IMR-90 (cell line): ENCODE results near the gene PGGHG.

Experiments used
- BHLHE40 ChIP-seq: fragments of 150-350 bp; IDR thresholded peaks from 2 replicates; pipeline ENCODE4 v1.6.1; 2016; ENCODE audit warnings: mild to moderate bottlenecking, low read depth, low read length
- CEBPB ChIP-seq: IDR thresholded peaks from 2 replicates; pipeline ENCODE4 v1.6.1; 2012; ENCODE audit warnings: low read depth, low read length, improper control_type of control experiment
- CHD1 ChIP-seq: IDR thresholded peaks from 2 replicates; pipeline ENCODE4 v1.6.1; 2012; ENCODE audit warnings: low read depth, low read length, improper control_type of control experiment
- FOS ChIP-seq: fragments of 150-350 bp; IDR thresholded peaks from 2 replicates; pipeline ENCODE4 v1.6.1; 2016; ENCODE audit warnings: low read depth, low read length
- MAFK ChIP-seq: IDR thresholded peaks from 2 replicates; pipeline ENCODE4 v1.6.1; 2012; ENCODE audit warnings: low read depth, low read length, improper control_type of control experiment
- MAZ ChIP-seq: IDR thresholded peaks from 2 replicates; pipeline ENCODE4 v1.6.1; 2012; ENCODE audit warnings: low read depth, mild to moderate bottlenecking, low read length, improper control_type of control experiment, moderate library complexity, borderline replicate concordance
- MXI1 ChIP-seq: IDR thresholded peaks from 2 replicates; pipeline ENCODE4 v1.6.1; 2012; ENCODE audit warnings: low read depth, mild to moderate bottlenecking, low read length, moderate library complexity, borderline replicate concordance
- POLR2A ChIP-seq: IDR thresholded peaks from 2 replicates; pipeline ENCODE4 v1.6.1; 2012; ENCODE audit warnings: mild to moderate bottlenecking, low read depth, low read length
- RAD21 ChIP-seq: IDR thresholded peaks from 2 replicates; pipeline ENCODE4 v1.6.1; 2012; ENCODE audit warnings: low read length, improper control_type of control experiment
- RCOR1 ChIP-seq: IDR thresholded peaks from 2 replicates; pipeline ENCODE4 v1.6.1; 2012; ENCODE audit warnings: mild to moderate bottlenecking, low read length, improper control_type of control experiment; ENCODE audit not compliant: insufficient replicate concordance
- RFX5 ChIP-seq: IDR thresholded peaks from 2 replicates; pipeline ENCODE4 v1.8.0; 2012; ENCODE audit warnings: low read depth, mild to moderate bottlenecking, low read length, moderate library complexity
- USF2 ChIP-seq: fragments of 150-350 bp; IDR thresholded peaks from 2 replicates; pipeline ENCODE4 v1.6.1; 2017; ENCODE audit warnings: mild to moderate bottlenecking, antibody characterized with exemption, low read length, low read depth
- TF ChIP-seq, protein P1 (sequence below): conservative IDR thresholded peaks from 2 replicates; pipeline ENCODE4 v1.5.1; 2012; ENCODE audit warnings: mild to moderate bottlenecking, low read depth, low read length, improper control_type of control experiment
- TF ChIP-seq, protein P2 (sequence below): fragments of 150-350 bp; IDR thresholded peaks from 2 replicates; pipeline ENCODE4 v1.6.1; 2016; ENCODE audit warnings: low read depth, mild to moderate bottlenecking, low read length, moderate library complexity, borderline replicate concordance

GRCh38 chr11:326592-326841, 37.6 kb downstream of the PGGHG start:
- TF ChIP-seq MAZ (no peak), CHD1 (no peak), RAD21 (no peak), BHLHE40 (no peak), POLR2A (no peak), MXI1 (no peak), USF2 (no peak), RCOR1 (no peak), MAFK (no peak), RFX5 (no peak), CEBPB (no peak), FOS (no peak)
- TF ChIP-seq, protein P1, sequence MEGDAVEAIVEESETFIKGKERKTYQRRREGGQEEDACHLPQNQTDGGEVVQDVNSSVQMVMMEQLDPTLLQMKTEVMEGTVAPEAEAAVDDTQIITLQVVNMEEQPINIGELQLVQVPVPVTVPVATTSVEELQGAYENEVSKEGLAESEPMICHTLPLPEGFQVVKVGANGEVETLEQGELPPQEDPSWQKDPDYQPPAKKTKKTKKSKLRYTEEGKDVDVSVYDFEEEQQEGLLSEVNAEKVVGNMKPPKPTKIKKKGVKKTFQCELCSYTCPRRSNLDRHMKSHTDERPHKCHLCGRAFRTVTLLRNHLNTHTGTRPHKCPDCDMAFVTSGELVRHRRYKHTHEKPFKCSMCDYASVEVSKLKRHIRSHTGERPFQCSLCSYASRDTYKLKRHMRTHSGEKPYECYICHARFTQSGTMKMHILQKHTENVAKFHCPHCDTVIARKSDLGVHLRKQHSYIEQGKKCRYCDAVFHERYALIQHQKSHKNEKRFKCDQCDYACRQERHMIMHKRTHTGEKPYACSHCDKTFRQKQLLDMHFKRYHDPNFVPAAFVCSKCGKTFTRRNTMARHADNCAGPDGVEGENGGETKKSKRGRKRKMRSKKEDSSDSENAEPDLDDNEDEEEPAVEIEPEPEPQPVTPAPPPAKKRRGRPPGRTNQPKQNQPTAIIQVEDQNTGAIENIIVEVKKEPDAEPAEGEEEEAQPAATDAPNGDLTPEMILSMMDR, result no peak
- TF ChIP-seq, protein P2, sequence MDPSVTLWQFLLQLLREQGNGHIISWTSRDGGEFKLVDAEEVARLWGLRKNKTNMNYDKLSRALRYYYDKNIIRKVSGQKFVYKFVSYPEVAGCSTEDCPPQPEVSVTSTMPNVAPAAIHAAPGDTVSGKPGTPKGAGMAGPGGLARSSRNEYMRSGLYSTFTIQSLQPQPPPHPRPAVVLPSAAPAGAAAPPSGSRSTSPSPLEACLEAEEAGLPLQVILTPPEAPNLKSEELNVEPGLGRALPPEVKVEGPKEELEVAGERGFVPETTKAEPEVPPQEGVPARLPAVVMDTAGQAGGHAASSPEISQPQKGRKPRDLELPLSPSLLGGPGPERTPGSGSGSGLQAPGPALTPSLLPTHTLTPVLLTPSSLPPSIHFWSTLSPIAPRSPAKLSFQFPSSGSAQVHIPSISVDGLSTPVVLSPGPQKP, result no peak
